GM19372 (cell line): ENCODE results near the gene FAM9C.
A peak's percentile ranks its signal among the peaks of the same experiment; 100 is the strongest.
"Not testable (repeated sequence)": the region's sequence is repeated elsewhere in the genome, so short reads cannot be mapped to it uniquely, and the experiment has no call there.

Experiments
- ATAC-seq: cut with Tn5 transposase; IDR thresholded peaks from one replicate; pipeline ENCODE4 v1.9.1; 2021; ENCODE audit warnings: mild to moderate bottlenecking, low read depth, moderate library complexity; ENCODE audit not compliant: unreplicated experiment

FAM9C gene

GRCh38 chrX:13046141-13046855 lies 1.9 kb upstream of the FAM9C start:
- ATAC-seq = no peak

DNA sequence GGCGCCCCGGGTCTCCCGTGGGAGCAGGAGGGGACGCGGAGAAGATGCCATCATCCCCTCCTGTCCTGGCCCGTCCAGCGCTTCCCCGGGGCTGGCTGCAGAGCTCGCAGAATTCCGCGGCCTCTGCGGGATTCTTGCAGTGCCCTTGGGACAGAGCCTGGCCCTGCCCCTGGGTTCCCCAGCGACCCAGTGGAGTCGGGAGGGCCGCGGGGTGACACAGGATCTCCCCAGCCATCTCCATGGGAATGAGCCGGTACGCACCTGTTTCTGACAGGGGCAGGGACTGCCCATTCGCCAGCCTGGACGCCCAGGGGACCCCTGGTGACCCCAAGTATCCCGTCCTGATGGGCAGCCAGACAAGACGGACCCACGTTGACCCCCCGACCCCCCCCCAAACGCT lies 482 bp downstream of the FAM9C start:
- no peak for ATAC-seq

DNA sequence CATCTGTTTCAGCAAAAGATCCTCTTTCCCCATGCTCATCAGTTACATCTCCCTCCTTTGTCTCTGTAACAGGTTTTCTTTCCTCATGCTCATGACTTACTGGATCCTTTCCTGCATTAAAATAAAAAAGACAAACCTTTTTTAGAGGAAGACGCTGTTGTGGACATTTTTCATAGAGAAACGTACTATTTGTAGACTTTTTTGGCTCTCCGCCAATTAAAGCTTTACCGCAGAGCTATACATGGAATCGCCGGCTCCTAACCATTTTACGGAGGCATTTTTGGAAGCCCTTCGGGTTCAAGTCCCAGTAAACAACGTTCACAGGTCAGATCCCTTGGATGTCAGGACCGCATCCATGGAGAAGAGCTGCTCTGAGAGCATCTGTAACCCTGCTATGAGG lies 1.3 kb downstream of the FAM9C start:
- ATAC-seq = no peak

DNA sequence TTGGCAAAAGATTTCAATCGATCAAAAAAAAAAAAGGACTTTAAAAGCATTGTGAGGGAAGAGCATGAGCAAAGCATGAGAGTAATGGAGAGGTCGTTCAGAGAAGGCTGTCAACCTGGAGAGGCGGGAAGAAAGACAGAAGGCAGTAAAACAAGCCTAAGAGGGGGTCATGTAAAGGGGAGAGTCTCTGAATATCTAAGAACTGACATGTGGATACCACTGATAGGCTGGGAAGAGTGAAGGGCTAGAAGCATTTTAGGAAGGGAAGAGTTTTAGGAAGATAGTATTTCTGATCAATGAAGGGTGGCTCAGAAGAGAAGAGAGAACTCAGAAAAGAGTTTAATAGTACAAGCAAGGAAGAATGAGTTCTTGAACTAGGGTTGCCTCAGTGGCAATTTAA lies 7.5 kb downstream of the FAM9C start:
- no peak for ATAC-seq

DNA sequence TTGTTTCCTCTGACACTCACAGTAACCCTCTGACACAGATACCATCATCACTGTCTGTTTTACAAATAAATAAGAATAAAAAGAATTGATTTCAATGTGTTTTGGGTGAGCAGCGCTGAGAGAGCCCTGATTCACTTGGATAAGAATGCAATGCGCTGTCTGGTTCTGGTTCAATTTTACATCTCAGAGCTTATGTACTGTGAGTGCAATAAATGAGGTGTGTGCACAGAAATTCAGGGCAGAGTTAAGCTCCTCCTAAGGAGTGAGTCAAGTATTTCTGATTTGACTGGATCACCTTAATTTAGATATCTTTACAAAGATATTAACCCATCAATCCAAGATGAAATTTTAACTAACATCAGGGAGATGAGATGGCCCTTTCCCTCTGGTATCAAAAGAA lies 11.2 kb downstream of the FAM9C start:
- no peak for ATAC-seq

GRCh38 chrX:13029887-13030771 lies 14.3 kb downstream of the FAM9C start:
- ATAC-seq = no peak

GRCh38 chrX:13029637-13029886 lies 14.9 kb downstream of the FAM9C start:
- ATAC-seq = no peak

DNA sequence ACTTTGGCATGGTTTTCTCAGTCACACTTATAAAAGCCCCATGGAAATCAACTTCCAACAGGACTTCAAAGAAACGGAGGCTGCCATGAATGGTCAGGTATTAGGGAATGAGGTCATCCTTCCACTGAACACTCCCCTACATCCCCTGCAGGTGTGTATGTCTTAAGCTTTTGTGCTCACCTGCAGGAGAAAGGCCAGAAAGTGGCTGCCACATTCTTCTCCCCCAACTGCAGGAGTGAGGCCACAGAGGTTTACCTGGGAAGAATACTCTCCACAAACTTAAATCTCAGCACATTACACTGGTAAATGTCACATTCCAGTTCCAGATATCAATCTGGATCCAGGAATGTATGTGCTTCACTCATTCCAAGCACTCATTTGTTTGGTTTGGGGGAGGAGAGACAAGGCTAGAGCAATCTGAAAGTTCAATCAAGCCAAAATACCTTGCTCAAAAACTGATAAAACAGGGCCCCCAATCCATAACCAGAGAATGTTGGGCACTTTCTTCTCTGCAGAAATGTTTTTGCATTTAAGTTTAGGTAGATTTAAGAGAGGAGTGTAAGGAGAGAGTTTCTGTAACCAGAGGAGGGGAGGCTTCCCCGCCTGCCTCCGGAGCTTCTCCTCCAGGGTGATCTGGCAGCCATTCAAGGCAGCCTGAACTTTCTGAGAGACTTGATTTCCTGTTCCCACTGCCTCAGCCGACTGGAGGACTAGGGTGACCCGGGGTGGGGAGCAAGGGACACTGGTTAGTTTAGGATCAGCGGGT lies 15.4 kb downstream of the FAM9C start:
- no peak for ATAC-seq

- no peak for ATAC-seq
These were observed 17.4 kb downstream of the FAM9C start for GRCh38 chrX:13026877-13027652.

DNA sequence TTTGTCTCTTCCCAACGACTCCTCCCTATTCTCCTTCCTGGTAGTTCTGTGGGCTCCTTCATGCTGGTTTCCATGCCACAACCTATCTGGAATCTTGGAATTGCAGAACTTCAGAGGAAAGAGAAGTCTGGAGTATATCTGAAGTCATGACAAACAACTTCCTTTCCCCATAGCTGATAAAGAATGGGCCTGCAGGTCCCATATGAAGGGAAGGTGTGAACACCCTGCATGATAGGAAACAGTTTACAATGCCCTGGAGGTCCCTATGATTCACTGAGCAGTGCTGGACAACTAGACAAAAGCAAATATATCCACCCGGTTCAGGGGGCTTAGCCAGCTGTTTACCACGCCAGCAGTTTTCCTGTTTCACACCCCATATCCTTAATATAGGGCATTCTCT lies 19.4 kb downstream of the FAM9C start:
- no peak for ATAC-seq

- ATAC-seq = no peak
These were observed 20.4 kb downstream of the FAM9C start for GRCh38 chrX:13023979-13024378.

GRCh38 chrX:13023567-13023966 lies 20.9 kb downstream of the FAM9C start:
- ATAC-seq = no peak

DNA sequence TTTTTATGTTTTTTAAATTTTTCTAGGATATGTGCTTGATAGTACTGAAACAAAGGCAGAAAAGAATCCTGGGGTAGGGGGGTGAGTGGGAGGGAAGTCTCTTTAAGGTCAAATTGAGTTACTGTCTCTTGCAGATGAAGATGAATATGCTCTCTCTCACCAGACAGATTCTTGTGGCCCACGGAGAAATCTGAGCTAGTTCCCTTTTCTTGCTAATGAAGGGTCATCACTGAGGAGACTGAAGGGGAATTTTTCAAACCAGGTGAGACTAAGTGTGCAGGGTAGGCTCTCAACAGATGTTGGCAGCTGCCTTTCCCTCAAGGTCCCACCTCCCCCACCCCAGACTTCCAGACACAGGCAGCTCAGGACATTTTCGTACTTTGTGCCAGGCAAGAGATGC lies 21.5 kb downstream of the FAM9C start:
- no peak for ATAC-seq

GRCh38 chrX:13016731-13017130 lies 27.7 kb downstream of the FAM9C start:
- not testable (repeated sequence) for ATAC-seq

GRCh38 chrX:13015536-13016236 lies 28.7 kb downstream of the FAM9C start:
- no peak for ATAC-seq

GRCh38 chrX:13014111-13015096 lies 30.0 kb downstream of the FAM9C start:
- peak; percentile 19 for ATAC-seq

GRCh38 chrX:13013363-13014110 lies 30.9 kb downstream of the FAM9C start:
- ATAC-seq = peak; percentile 78

- ATAC-seq = no peak
These were observed 33.9 kb downstream of the FAM9C start for GRCh38 chrX:13010546-13010945.
